ENCODE measurements around the gene ETS1. TPM values are rescaled to one million over a fixed set of nuclear protein-coding genes. Genes with fewer than 3 reads are reported as not detected.

The ETS1 gene
- total RNA-seq, 4 donors from 2014 or later: 21.9 to 78.4 (median 31.3) TPM

DNA sequence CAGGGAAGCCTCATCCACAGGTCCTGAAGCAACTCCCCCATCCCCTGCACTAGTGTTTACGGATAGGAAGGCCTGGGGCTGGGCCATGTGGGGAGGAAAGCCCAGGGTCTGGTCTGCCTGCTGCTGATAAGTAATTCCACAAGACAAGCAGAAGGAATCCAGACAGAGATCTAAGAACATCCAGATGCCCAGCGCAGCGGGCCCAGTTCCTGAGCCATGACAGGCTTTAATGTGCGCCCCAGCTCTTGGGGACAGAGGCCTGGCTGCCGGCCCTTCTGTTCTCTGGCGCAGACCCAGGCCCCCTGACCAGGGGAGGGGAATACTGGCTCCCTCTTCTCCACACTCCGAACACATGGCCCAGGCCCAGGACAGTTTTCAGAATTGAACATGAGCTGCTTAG is 28.8 kb upstream of the ETS1 start:
- Histone ChIP-seq H3K4me3 (no peak overlapping the region), H3K4me1 (peaks cover 0 to 15% (median 2%) of the 10 kb centered on the region in 4 donors), H3K9me3 (no peaks in the 10 kb centered on the region), H3K36me3 (no peaks in the 10 kb centered on the region), H3K27me3 (no peaks in the 10 kb centered on the region), H3K27ac (no peak overlapping the region)
- no peak for TF ChIP-seq POLR2A (IDR thresholded peaks at IDR 0.05)
- TF ChIP-seq, protein P1, sequence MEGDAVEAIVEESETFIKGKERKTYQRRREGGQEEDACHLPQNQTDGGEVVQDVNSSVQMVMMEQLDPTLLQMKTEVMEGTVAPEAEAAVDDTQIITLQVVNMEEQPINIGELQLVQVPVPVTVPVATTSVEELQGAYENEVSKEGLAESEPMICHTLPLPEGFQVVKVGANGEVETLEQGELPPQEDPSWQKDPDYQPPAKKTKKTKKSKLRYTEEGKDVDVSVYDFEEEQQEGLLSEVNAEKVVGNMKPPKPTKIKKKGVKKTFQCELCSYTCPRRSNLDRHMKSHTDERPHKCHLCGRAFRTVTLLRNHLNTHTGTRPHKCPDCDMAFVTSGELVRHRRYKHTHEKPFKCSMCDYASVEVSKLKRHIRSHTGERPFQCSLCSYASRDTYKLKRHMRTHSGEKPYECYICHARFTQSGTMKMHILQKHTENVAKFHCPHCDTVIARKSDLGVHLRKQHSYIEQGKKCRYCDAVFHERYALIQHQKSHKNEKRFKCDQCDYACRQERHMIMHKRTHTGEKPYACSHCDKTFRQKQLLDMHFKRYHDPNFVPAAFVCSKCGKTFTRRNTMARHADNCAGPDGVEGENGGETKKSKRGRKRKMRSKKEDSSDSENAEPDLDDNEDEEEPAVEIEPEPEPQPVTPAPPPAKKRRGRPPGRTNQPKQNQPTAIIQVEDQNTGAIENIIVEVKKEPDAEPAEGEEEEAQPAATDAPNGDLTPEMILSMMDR (IDR thresholded peaks at IDR 0.05): no peak
- DNase-seq: no peak

DNA sequence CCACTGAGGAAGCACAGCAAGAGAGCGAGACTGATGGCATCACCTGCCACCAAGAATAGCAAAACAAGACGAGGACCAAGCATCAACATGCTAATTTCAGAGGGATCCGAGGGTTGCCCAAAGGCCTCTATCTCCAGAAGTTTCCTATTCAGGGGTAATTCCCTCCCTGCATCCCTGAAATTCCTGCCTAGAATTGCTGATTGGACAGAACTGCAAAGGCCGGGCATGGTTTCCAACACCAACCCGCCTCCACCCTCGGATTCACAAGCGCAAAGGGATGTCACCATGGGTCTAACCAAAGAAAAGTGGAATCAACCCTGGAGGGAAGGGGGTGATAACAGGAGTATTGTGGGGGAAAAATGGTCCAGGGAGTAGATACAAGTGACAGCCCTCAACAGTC is 28.3 kb upstream of the ETS1 start:
- no peaks in the 10 kb centered on the region for H3K9me3 ChIP-seq
- H3K4me3 ChIP-seq: no peak overlapping the region
- peaks cover 0 to 21% (median 2%) of the 10 kb centered on the region in 4 donors for H3K4me1 ChIP-seq
- TF ChIP-seq, protein P1 (IDR thresholded peaks at IDR 0.05): no peak
- no peak for TF ChIP-seq POLR2A (IDR thresholded peaks at IDR 0.05)
- H3K27me3 ChIP-seq: no peaks in the 10 kb centered on the region
- no peak overlapping the region for H3K27ac ChIP-seq
- no peak for DNase-seq
- H3K36me3 ChIP-seq: no peaks in the 10 kb centered on the region

DNA sequence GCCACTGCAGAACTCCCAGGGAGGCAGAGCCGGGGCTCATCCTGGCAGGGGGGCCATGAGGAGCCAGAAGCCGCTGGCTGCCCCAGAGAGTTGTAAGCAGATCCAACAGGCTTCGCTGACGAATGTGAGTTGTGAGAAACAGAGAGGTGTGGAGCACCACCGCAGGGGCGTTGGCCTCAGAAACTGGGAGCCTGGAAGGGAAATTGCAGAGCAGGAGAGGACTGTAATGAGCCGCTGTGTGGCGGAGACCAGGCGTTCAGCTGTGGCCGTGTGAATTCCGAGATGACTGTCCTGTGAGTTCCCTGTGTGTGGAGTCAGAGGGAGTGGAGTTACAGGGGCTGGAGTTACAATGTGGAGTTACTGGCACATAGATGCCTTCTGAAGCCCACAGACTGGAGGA is 27.7 kb upstream of the ETS1 start:
- H3K36me3 ChIP-seq: no peaks in the 10 kb centered on the region
- H3K4me3 ChIP-seq: no peak overlapping the region
- TF ChIP-seq, protein P1 (IDR thresholded peaks at IDR 0.05): no peak
- DNase-seq: no peak
- no peaks in the 10 kb centered on the region for H3K27me3 ChIP-seq
- H3K4me1 ChIP-seq: peaks cover 0 to 22% (median 4%) of the 10 kb centered on the region in 4 donors
- H3K9me3 ChIP-seq: no peaks in the 10 kb centered on the region
- no peak overlapping the region for H3K27ac ChIP-seq

DNA sequence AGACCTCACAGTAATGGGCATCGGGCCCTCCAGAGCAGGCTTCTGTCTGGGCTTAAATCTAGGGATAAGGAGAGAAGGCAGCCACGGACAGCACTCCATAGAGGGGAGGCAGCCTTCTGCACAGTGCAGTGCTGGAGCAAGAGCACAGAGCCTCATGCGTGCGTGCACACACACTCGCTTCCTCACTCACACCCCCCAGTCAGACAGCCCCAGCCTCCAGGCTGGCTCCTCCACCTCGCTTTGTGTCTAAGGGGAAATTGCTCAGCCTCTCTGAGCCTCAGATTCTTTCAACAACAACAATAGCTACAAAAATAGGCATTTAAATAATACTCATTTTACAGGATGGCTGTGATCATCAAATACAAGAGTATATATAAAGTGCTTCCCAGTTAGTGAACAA is 26.7 kb upstream of the ETS1 start:
- H3K27ac ChIP-seq: peak overlapping the region in 1 of 4 donors; percentile 82
- DNase-seq: no peak
- peaks cover 0 to 29% (median 6%) of the 10 kb centered on the region in 4 donors for H3K4me1 ChIP-seq
- no peaks in the 10 kb centered on the region for H3K27me3 ChIP-seq
- H3K9me3 ChIP-seq: no peaks in the 10 kb centered on the region
- TF ChIP-seq, protein P1 (IDR thresholded peaks at IDR 0.05): no peak
- no peak for TF ChIP-seq POLR2A (IDR thresholded peaks at IDR 0.05)
- no peak overlapping the region for H3K4me3 ChIP-seq
- H3K36me3 ChIP-seq: no peaks in the 10 kb centered on the region

DNA sequence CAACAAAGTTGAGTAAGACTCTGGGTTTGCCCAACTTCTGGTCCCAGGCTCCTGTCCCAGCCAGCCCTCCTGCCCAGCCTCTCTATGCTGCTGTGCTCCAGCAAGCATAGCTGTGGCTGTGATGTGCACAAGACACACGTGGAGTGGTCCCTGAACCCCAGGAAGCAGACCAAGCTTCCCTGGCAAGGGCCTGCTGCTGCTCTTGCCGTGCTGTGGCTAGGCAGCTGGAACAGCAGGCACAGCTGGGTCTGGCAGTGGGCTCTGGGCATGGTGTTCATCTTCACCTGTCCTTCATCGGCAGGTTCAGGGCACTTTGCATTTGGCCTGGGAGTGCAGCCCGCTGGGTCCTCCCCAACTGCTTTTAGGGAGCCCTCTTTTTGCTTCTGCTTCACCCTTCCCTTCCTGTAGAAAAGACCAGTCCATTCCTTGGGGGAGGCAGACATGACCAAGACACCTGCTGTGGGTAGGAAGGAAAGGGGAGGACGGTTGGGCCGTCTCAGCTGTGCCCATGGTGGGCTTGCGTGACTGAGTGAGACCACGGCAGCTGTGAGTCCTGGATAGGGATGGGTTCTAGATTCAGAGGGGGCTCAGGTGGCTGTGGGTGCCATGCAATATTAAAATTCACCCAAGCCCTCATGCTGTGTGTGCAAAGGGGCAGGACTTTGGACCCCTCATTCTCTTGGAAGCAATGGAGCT is 26.1 kb upstream of the ETS1 start:
- Histone ChIP-seq H3K27ac (peak overlapping the region in 1 of 4 donors; percentile 82), H3K27me3 (no peaks in the 10 kb centered on the region), H3K36me3 (no peaks in the 10 kb centered on the region), H3K9me3 (no peaks in the 10 kb centered on the region), H3K4me3 (no peak overlapping the region), H3K4me1 (peaks cover 0 to 29% (median 6%) of the 10 kb centered on the region in 4 donors)
- DNase-seq: no peak
- no peak for TF ChIP-seq POLR2A (IDR thresholded peaks at IDR 0.05)
- TF ChIP-seq, protein P1 (IDR thresholded peaks at IDR 0.05): no peak

Data from Peyer's patch (tissue), 4 donors.